Brain microvascular endothelial cell (primary cell): ENCODE results near the gene ZFAND3.

ENCODE experiments used
- DNase-seq: peaks from one replicate; pipeline ENCODE4 v3.0.0-alpha.2; 2020
- H3K27ac ChIP-seq: fragments of 250-450 bp; sonication (Bioruptor Pico); 2 replicates; pipeline ENCODE4 v1.5.1; 2020; ENCODE audit warnings: mild to moderate bottlenecking, moderate library complexity
- H3K27me3 ChIP-seq: fragments of 250-450 bp; sonication (Bioruptor Pico); replicated peaks from 2 replicates; pipeline ENCODE4 v1.5.1; 2020; ENCODE audit warnings: mild to moderate bottlenecking
- H3K36me3 ChIP-seq: fragments of 250-450 bp; sonication (Bioruptor Pico); replicated peaks from 2 replicates; pipeline ENCODE4 v1.5.1; 2020; ENCODE audit warnings: mild to moderate bottlenecking
- H3K4me3 ChIP-seq: 2 replicates; pipeline ENCODE4 v1.5.1; 2011; ENCODE audit warnings: low read depth, mild to moderate bottlenecking, control low read depth, low read length, moderate library complexity
- in situ Hi-C: cut with HindIII; loops from 2 replicates; pipeline ENCODE4 v1.10.0; 2017; ENCODE audit warnings: low sequenced_read_pairs, low pct_ligation_motif_present
- TF ChIP-seq, protein P1 (sequence below): IDR thresholded peaks from 2 replicates; pipeline ENCODE4 v1.5.1; 2011; ENCODE audit warnings: low read depth, mild to moderate bottlenecking, moderate library complexity, low read length, control low read depth, inconsistent platforms; ENCODE audit errors: missing control alignments

The ZFAND3 gene

GRCh38 chr6:37920667-37921066 is 101.1 kb downstream of the ZFAND3 start:
- H3K27me3 ChIP-seq = no peaks in the 10 kb centered on the region
- no peak overlapping the region for H3K4me3 ChIP-seq
- H3K36me3 ChIP-seq = no peaks in the 10 kb centered on the region
- TF ChIP-seq, protein P1, sequence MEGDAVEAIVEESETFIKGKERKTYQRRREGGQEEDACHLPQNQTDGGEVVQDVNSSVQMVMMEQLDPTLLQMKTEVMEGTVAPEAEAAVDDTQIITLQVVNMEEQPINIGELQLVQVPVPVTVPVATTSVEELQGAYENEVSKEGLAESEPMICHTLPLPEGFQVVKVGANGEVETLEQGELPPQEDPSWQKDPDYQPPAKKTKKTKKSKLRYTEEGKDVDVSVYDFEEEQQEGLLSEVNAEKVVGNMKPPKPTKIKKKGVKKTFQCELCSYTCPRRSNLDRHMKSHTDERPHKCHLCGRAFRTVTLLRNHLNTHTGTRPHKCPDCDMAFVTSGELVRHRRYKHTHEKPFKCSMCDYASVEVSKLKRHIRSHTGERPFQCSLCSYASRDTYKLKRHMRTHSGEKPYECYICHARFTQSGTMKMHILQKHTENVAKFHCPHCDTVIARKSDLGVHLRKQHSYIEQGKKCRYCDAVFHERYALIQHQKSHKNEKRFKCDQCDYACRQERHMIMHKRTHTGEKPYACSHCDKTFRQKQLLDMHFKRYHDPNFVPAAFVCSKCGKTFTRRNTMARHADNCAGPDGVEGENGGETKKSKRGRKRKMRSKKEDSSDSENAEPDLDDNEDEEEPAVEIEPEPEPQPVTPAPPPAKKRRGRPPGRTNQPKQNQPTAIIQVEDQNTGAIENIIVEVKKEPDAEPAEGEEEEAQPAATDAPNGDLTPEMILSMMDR = no peak
- in situ Hi-C loops = no loop called here
- no peak overlapping the region for H3K27ac ChIP-seq
- DNase-seq = no peak

- no peaks in the 10 kb centered on the region for H3K27me3 ChIP-seq
- in situ Hi-C loops = no loop called here
- H3K36me3 ChIP-seq = no peaks in the 10 kb centered on the region
- H3K27ac ChIP-seq = no peak overlapping the region
- DNase-seq = no peak
- TF ChIP-seq, protein P1 = no peak
- H3K4me3 ChIP-seq = no peak overlapping the region
Observed at GRCh38 chr6:37922563-37922962, 103.0 kb downstream of the ZFAND3 start.

DNA sequence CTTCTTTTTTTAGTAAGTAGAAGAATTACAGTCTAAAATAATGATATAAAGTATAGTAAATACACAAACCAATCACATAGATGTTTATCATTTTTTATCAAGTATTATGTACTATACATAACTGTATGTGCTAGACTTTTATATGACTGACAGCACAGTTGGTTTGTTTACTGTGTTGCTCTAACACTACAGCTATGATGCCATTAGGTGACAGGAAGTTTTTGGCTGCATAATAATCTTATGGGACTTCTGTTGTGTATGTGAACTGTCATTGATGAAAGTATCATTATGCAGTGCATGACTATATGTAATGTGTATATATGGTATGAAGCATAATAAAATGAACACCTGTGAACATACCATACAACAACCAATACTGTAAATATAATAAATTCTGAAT is 104.0 kb downstream of the ZFAND3 start:
- no peak for DNase-seq

GRCh38 chr6:37926661-37927060 is 107.1 kb downstream of the ZFAND3 start:
- Histone ChIP-seq H3K27me3 (no peaks in the 10 kb centered on the region), H3K4me3 (no peak overlapping the region), H3K27ac (no peak overlapping the region), H3K36me3 (no peaks in the 10 kb centered on the region)
- TF ChIP-seq, protein P1 = no peak
- DNase-seq = no peak
- in situ Hi-C loops = no loop called here

More for the DNA sequence above, 104.0 kb downstream of the ZFAND3 start:
- TF ChIP-seq, protein P1 = no peak
- in situ Hi-C loops = no loop called here
- Histone ChIP-seq H3K27ac (no peak overlapping the region), H3K27me3 (no peaks in the 10 kb centered on the region), H3K36me3 (no peaks in the 10 kb centered on the region), H3K4me3 (no peak overlapping the region)

GRCh38 chr6:37928217-37928616 is 108.7 kb downstream of the ZFAND3 start:
- TF ChIP-seq, protein P1 = no peak
- in situ Hi-C loops = no loop called here
- DNase-seq = no peak
- Histone ChIP-seq H3K27me3 (no peaks in the 10 kb centered on the region), H3K4me3 (no peak overlapping the region), H3K27ac (no peak overlapping the region), H3K36me3 (no peaks in the 10 kb centered on the region)

DNA sequence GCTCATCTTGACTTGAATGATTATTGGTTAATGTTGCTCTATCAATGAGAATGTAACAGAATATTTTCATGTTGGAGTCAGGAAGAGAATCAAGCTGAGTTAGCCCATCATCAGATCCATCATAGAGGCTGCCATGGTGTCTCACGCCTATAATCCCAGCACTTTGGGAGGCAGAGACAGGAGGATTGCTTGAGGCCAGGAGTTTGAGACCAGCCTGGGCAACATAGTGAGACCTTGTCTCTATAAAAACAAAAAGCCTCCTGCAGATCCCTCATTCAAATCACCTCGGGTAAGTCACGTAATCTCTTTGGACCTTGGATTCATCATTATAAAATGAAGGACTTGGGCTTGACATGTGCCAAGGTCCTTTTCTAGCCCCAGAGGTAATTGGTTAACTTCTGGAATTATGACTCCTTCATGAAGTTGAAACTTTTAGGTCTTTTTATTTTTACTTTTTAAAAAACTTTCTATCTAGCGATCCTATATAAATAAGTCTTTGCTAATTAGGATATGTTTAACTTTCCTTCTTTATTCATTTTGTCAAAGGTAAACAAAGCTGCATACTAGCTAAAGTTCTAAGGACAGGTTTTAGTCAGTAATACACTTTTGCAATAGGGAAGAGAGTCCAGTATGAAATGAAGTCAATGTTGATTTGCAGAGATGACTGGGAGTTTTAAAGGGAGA is 110.9 kb downstream of the ZFAND3 start:
- H3K36me3 ChIP-seq = no peaks in the 10 kb centered on the region
- H3K27me3 ChIP-seq = no peaks in the 10 kb centered on the region
- in situ Hi-C loops = no loop called here
- H3K27ac ChIP-seq = no peak overlapping the region
- TF ChIP-seq, protein P1 = no peak
- H3K4me3 ChIP-seq = no peak overlapping the region
- DNase-seq = no peak
